ENCODE data around the gene MYO19. TPM values are rescaled to one million over a fixed set of nuclear protein-coding genes. Genes with fewer than 3 reads are reported as not detected.

Gene MYO19
- total and polyA plus RNA-seq, 2 experiments from 2014 or later = 14.9 to 34.4 TPM

DNA sequence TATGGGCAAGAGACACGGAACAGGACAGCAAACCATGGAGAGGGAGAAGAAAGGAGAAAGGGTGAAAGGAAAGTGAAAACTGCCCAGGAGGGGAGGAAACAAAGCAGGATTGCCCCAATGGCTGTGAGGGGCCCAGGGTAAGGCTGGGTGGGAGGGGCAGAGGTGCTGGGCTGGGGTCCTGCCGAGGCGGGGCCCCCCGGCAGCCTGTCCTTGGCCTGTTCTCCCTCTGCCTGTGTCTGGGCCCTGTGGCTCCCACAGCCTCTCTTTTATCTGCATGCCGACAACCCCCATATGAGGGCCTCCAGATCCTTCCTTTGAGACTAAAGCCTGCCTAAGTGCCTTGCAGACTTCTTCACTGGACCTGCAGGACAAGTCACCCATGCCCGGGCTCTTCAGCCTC, 32.7 kb downstream of the MYO19 start:
- Histone ChIP-seq H3K9me3 (ENCODE audit: low read depth) (no peaks in the 10 kb centered on the region), H2AFZ (no peak overlapping the region), H3K9me2 (ENCODE audit: insufficient read depth) (no peaks in the 10 kb centered on the region), H3K27me3 (replicated peaks; ENCODE audit: insufficient read depth) (no peaks in the 10 kb centered on the region), H3K27ac (no peak overlapping the region), H3K36me3 (ENCODE audit: low read depth) (peaks cover 13% of the 10 kb centered on the region; the same call in 1 of the 2 replicates), H3K4me3 (no peak overlapping the region), H3K9ac (no peak overlapping the region), H3K79me2 (ENCODE audit: insufficient read depth) (no peaks in the 10 kb centered on the region), H3F3A (ENCODE audit: insufficient read depth) (no peaks in the 10 kb centered on the region), H4K20me1 (ENCODE audit: insufficient read depth) (no peaks in the 10 kb centered on the region), H3K4me1 (ENCODE audit: insufficient read depth) (no peaks in the 10 kb centered on the region), H3K4me2 (ENCODE audit: unreplicated experiment) (no peak overlapping the region)
- no peak for DNase-seq
- TF ChIP-seq EZH2 (IDR thresholded peaks at IDR 0.05; ENCODE audit: insufficient read depth, poor library complexity, severe bottlenecking) = no peak
- no peak for TF ChIP-seq EZH2phosphoT487 (IDR thresholded peaks at IDR 0.05; ENCODE audit: insufficient read depth, low read depth)
- in situ Hi-C loops (cut with MboI) = loop anchor here (25.0 kb wide), 2 partner anchors 665 to 1415 kb away; no protein-coding TSS in a partner anchor
- WGBS, 2 experiments (ENCODE audit: low coverage in 1 of 2, low lambda C conversion rate in 2 of 2, missing lambda C conversion rate in 2 of 2) = 94 to 97% methylated on average over 6 of the region's 6 CpGs

DNA sequence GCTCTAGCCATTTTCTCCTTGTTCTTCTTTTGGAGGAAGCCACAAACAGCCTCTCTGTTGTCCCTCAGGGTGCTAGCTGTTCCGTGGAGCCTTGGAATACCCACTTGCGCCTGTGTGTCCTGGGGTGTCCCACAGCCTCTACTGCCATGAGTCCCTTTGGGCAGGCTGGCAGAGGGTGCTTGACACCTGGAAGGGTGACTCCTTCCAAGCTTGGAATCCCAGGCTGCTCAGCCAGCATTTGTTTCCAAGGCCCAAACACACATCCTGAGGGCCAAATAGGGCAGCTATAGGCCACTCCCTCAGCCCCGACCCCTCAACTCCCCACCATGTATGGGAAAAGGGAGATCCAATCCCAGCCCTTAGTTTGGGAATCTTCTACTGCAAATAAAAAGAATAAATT, 33.3 kb downstream of the MYO19 start:
- no peaks in the 10 kb centered on the region for H3K79me2 ChIP-seq (ENCODE audit: insufficient read depth)
- 100% methylated on average over 3 of the region's 3 CpGs for WGBS, 2 experiments (ENCODE audit: low coverage in 1 of 2, low lambda C conversion rate in 2 of 2, missing lambda C conversion rate in 2 of 2)
- no peak overlapping the region for H3K4me3 ChIP-seq
- no peak for DNase-seq
- H3K36me3 ChIP-seq (ENCODE audit: low read depth) = peaks cover 13% of the 10 kb centered on the region; the same call in 1 of the 2 replicates
- H3K4me2 ChIP-seq (ENCODE audit: unreplicated experiment) = no peak overlapping the region
- H3K4me1 ChIP-seq (ENCODE audit: insufficient read depth) = no peaks in the 10 kb centered on the region; the same call in 1 of the 2 replicates
- TF ChIP-seq EZH2 (IDR thresholded peaks at IDR 0.05; ENCODE audit: insufficient read depth, poor library complexity, severe bottlenecking) = no peak
- no peak for TF ChIP-seq EZH2phosphoT487 (IDR thresholded peaks at IDR 0.05; ENCODE audit: insufficient read depth, low read depth)
- H3F3A ChIP-seq (ENCODE audit: insufficient read depth) = no peaks in the 10 kb centered on the region
- H3K27me3 ChIP-seq (replicated peaks; ENCODE audit: insufficient read depth) = no peaks in the 10 kb centered on the region
- H3K9me2 ChIP-seq (ENCODE audit: insufficient read depth) = no peaks in the 10 kb centered on the region
- H3K9me3 ChIP-seq (ENCODE audit: low read depth) = no peaks in the 10 kb centered on the region
- no peaks in the 10 kb centered on the region for H4K20me1 ChIP-seq (ENCODE audit: insufficient read depth)
- H2AFZ ChIP-seq = no peak overlapping the region
- no peak overlapping the region for H3K27ac ChIP-seq
- in situ Hi-C loops (cut with MboI) = loop anchor here (25.0 kb wide), 2 partner anchors 664 to 1414 kb away; no protein-coding TSS in a partner anchor
- H3K9ac ChIP-seq = no peak overlapping the region

DNA sequence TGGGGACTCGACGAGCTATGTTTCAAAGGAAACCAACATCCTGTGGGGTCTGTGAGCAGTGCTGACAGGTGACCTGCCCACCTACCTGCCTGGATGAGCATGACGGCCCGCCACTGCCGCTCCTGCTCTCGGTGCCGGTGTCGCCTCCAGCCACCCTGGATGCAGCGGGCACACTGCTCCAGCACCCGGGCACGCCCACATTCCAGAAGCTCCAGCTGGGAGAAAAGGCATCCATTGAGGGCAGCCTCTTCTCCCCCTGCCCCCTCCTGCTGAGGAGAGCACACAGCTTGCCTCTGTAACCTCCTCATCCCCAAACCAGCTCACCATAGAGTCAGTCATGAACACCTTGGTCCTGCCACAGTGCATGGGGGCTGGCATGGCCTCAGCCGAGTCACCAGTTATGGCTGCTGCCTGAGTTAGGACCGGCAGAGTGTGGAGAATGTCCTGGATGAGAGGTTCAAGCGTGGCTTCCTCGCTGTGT, 33.9 kb downstream of the MYO19 start:
- H3K9me2 ChIP-seq (ENCODE audit: insufficient read depth) = no peaks in the 10 kb centered on the region
- H3K9me3 ChIP-seq (ENCODE audit: low read depth) = no peaks in the 10 kb centered on the region
- H3F3A ChIP-seq (ENCODE audit: insufficient read depth) = no peaks in the 10 kb centered on the region
- H2AFZ ChIP-seq = no peak overlapping the region
- no peak overlapping the region for H3K4me2 ChIP-seq (ENCODE audit: unreplicated experiment)
- DNase-seq = no peak
- in situ Hi-C loops (cut with MboI) = loop anchor here (25.0 kb wide), 2 partner anchors 663 to 1413 kb away; no protein-coding TSS in a partner anchor
- no peaks in the 10 kb centered on the region for H3K79me2 ChIP-seq (ENCODE audit: insufficient read depth)
- peaks cover 17% of the 10 kb centered on the region; the same call in 1 of the 2 replicates for H3K36me3 ChIP-seq (ENCODE audit: low read depth)
- H4K20me1 ChIP-seq (ENCODE audit: insufficient read depth) = no peaks in the 10 kb centered on the region
- H3K4me1 ChIP-seq (ENCODE audit: insufficient read depth) = no peaks in the 10 kb centered on the region; the same call in 1 of the 2 replicates
- H3K4me3 ChIP-seq = no peak overlapping the region
- WGBS, 2 experiments (ENCODE audit: low coverage in 1 of 2, low lambda C conversion rate in 2 of 2, missing lambda C conversion rate in 2 of 2) = 90 to 94% methylated on average over 15 of the region's 15 CpGs
- H3K9ac ChIP-seq = no peak overlapping the region
- no peak for TF ChIP-seq EZH2 (IDR thresholded peaks at IDR 0.05; ENCODE audit: insufficient read depth, poor library complexity, severe bottlenecking)
- no peak for TF ChIP-seq EZH2phosphoT487 (IDR thresholded peaks at IDR 0.05; ENCODE audit: insufficient read depth, low read depth)
- H3K27ac ChIP-seq = no peak overlapping the region
- no peaks in the 10 kb centered on the region for H3K27me3 ChIP-seq (replicated peaks; ENCODE audit: insufficient read depth)

DNA sequence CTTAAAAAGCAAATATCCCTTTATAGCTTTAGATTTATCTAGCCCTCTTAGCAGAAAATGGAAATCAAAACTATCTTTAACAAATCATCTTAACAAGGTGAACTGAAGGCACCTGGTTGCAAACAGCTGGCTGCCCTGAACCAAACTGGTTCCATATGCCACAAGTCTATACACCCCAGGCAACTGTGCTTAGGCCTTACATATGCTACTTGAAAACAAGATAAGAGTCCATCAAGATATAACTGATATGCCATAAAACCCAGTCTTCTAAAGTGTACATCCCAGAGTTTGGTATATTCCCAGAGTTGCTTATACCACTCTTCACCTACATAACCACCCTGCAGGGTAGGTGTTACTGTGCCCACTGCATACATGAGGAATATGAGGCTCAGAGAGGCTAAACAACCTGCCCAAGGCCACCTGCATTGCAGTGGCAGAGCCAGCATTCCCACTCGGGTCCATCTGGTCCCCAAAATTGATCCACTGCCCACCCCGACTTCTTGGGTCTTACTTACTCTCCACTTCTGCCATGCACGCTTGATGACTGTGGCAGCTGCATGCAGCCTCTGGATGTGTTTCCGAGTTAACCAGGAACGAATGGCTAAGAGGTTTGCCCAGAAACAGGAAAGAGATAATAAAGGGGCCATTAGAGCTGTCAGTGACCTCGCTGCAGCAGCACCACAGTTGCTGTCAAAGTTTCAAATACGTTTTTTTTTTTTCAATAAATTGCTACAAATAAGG, 35.9 kb downstream of the MYO19 start:
- Histone ChIP-seq H3K4me2 (ENCODE audit: unreplicated experiment) (no peak overlapping the region), H3K36me3 (ENCODE audit: low read depth) (peaks cover 12% of the 10 kb centered on the region; the same call in 1 of the 2 replicates), H3K9ac (no peak overlapping the region), H3K79me2 (ENCODE audit: insufficient read depth) (no peaks in the 10 kb centered on the region), H4K20me1 (ENCODE audit: insufficient read depth) (no peaks in the 10 kb centered on the region), H3K27ac (no peak overlapping the region), H2AFZ (no peak overlapping the region), H3K27me3 (replicated peaks; ENCODE audit: insufficient read depth) (no peaks in the 10 kb centered on the region), H3K9me2 (ENCODE audit: insufficient read depth) (no peaks in the 10 kb centered on the region), H3K4me1 (ENCODE audit: insufficient read depth) (peaks cover 6% of the 10 kb centered on the region), H3F3A (ENCODE audit: insufficient read depth) (peaks cover 8% of the 10 kb centered on the region), H3K9me3 (ENCODE audit: low read depth) (no peaks in the 10 kb centered on the region), H3K4me3 (no peak overlapping the region)
- DNase-seq = no peak
- in situ Hi-C loops (cut with MboI) = no loop called here
- 71 to 82% methylated on average over 7 of the region's 7 CpGs for WGBS, 2 experiments (ENCODE audit: low coverage in 1 of 2, low lambda C conversion rate in 2 of 2, missing lambda C conversion rate in 2 of 2)
- TF ChIP-seq EZH2phosphoT487 (IDR thresholded peaks at IDR 0.05; ENCODE audit: insufficient read depth, low read depth) = no peak
- no peak for TF ChIP-seq EZH2 (IDR thresholded peaks at IDR 0.05; ENCODE audit: insufficient read depth, poor library complexity, severe bottlenecking)

All from GM23248 (cell line).